Fibroblast of lung (primary cell): Measurements from ENCODE around the gene TANGO6.

Experiments used
- CTCF ChIP-seq, 2 donors: IDR thresholded peaks in 1 of 2; conservative IDR thresholded peaks in 1 of 2; 1 replicate in 1 of 2; 2 replicates in 1 of 2; pipeline ENCODE4 v1.5.1; 2011 to 2012; ENCODE audit warnings: low read length in 2 of 2, control low read depth in 1 of 2, inconsistent platforms in 1 of 2, low read depth in 1 of 2, mild to moderate bottlenecking in 1 of 2
- EZH2 ChIP-seq: IDR thresholded peaks from 2 replicates; pipeline ENCODE4 v1.5.1; 2012; ENCODE audit warnings: low read length, control low read depth, mild to moderate bottlenecking; ENCODE audit errors: missing control alignments

DNA sequence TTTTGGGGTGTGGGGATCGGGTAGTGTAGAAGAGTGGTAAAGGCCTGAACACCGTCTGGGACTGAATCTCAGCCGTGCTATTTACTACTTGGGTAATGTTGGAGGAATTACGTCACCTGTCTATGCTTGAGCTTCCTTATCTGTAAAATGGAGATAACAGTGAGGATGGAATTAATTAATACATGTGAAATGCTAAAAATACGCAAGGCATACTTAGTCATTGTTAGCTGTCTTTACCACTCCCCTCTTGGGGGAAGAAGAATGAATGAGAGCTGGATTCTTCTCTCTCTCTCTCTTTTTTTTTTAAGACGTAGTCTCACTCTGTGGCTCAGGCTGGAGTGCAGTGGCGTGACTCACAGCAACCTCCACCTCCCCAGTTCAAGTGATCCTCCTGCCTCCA lies 41.1 kb upstream of the TANGO6 start:
- no peak for TF ChIP-seq CTCF (conservative IDR thresholded peaks at IDR 0.05 in 1 of 2, IDR thresholded peaks at IDR 0.05 in 1 of 2; ENCODE audit: low read depth in 1 of 2, low read length in 2 of 2)
- no peak for TF ChIP-seq EZH2
